Breast epithelium (tissue), 3 donors: ENCODE measurements around the gene DSCAML1.

Experiments
- POLR2A ChIP-seq: fragments of 450-650 bp; IDR thresholded peaks from one replicate; pipeline ENCODE4 v1.6.1; 2016; ENCODE audit warnings: antibody characterized with exemption, mild to moderate bottlenecking, moderate library complexity
- POLR2AphosphoS5 ChIP-seq, 3 donors: sonication (generic); formaldehyde crosslinking; IDR thresholded peaks; one replicate each; pipeline ENCODE4 v1.6.1; 2017; ENCODE audit warnings: antibody characterized with exemption in 3 of 3

DNA sequence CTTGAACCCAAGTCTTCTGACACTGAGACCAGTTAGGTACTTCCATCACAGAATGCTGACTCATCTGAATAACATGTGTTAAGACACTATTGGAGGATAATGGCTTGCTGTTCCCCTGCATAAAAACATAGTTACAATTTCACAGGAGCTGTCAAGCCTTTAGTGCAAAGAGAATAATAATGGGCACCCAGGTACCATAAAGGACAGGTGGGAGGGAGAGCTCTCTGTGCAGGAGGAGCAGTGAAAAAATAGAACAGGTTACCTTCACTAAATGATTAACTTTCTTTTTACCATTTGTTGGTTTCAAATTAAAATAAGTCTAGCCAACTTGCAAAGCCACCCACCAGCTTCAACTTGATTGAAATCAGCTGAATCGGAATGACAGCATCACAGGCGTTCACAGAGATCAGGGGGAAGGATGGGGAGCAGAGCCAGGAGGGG lies 173.2 kb downstream of the DSCAML1 start:
- no peak for TF ChIP-seq POLR2AphosphoS5 (IDR thresholded peaks at IDR 0.05)
- TF ChIP-seq POLR2A, result no peak
